ENCODE data around the gene CNMD. TPM values are rescaled to one million over a fixed set of nuclear protein-coding genes. Genes with fewer than 3 reads are reported as not detected.

Gene CNMD
- total RNA-seq, 1 donor from 2014 or later: 2.8 TPM

DNA sequence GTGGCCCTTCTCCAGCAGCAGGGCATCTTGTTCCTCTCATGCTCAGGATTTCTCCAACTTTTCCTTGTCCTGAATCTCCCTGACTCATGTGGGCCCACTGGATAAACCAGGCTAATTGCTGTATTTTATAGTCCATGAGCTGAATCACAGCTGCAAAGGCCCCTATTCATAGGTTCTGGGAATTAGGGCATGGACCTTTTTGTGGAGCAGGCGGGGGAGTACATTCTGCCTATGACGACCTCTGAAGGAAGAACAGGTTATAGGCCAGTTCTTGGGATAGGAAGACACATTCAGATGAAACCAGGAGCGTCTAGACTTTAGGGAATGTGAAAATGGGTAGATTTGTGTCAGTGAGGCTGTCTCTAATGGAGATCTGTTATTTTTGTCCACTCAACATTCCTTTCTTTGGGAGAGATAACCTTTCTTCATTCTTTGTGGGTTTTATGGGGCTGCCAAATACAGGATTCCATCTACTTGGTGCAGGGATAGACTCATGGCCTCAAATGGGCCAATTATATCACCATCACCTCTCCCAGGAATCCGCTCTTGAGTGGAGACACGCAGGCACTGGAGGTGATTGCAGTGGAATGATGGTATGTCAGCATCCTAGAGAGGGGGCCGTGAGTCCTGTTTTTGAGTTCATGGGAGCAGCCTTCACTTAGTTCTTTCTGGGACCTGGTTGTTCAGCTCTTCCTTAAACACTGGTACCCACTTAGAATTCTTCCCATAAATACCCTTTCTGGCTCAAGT, 45.1 kb upstream of the CNMD start:
- DNase-seq (ENCODE audit: low read depth, low spot score): no peak
- Mint-ChIP-seq H3K4me1 (peaks cover 60% of the 10 kb centered on the region), H3K27me3 (ENCODE audit: low read depth) (no peaks in the 10 kb centered on the region), H3K9me3 (peaks cover 3% of the 10 kb centered on the region), H3K4me3 (no peak overlapping the region), H3K36me3 (ENCODE audit: low read depth) (no peaks in the 10 kb centered on the region), H3K27ac (ENCODE audit: unreplicated experiment) (no peak overlapping the region)
- TF ChIP-seq, protein P1, sequence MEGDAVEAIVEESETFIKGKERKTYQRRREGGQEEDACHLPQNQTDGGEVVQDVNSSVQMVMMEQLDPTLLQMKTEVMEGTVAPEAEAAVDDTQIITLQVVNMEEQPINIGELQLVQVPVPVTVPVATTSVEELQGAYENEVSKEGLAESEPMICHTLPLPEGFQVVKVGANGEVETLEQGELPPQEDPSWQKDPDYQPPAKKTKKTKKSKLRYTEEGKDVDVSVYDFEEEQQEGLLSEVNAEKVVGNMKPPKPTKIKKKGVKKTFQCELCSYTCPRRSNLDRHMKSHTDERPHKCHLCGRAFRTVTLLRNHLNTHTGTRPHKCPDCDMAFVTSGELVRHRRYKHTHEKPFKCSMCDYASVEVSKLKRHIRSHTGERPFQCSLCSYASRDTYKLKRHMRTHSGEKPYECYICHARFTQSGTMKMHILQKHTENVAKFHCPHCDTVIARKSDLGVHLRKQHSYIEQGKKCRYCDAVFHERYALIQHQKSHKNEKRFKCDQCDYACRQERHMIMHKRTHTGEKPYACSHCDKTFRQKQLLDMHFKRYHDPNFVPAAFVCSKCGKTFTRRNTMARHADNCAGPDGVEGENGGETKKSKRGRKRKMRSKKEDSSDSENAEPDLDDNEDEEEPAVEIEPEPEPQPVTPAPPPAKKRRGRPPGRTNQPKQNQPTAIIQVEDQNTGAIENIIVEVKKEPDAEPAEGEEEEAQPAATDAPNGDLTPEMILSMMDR (conservative IDR thresholded peaks at IDR 0.05): no peak

GRCh38 chr13:52783943-52784342, 44.3 kb upstream of the CNMD start:
- Mint-ChIP-seq H3K4me3 (no peak overlapping the region), H3K4me1 (peaks cover 59% of the 10 kb centered on the region), H3K27me3 (ENCODE audit: low read depth) (no peaks in the 10 kb centered on the region), H3K27ac (ENCODE audit: unreplicated experiment) (no peak overlapping the region), H3K36me3 (ENCODE audit: low read depth) (no peaks in the 10 kb centered on the region), H3K9me3 (peaks cover 3% of the 10 kb centered on the region)
- TF ChIP-seq, protein P1 (conservative IDR thresholded peaks at IDR 0.05): no peak
- DNase-seq (ENCODE audit: low read depth, low spot score): no peak

- H3K27ac Mint-ChIP-seq (ENCODE audit: unreplicated experiment): peak overlapping the region; percentile 85
- H3K4me3 Mint-ChIP-seq: no peak overlapping the region
- peaks cover 48% of the 10 kb centered on the region for H3K4me1 Mint-ChIP-seq
- no peaks in the 10 kb centered on the region for H3K36me3 Mint-ChIP-seq (ENCODE audit: low read depth)
- H3K27me3 Mint-ChIP-seq (ENCODE audit: low read depth): no peaks in the 10 kb centered on the region
- TF ChIP-seq, protein P1 (conservative IDR thresholded peaks at IDR 0.05): no peak
- peaks cover 3% of the 10 kb centered on the region for H3K9me3 Mint-ChIP-seq
- no peak for DNase-seq (ENCODE audit: low read depth, low spot score)
Observed at GRCh38 chr13:52782471-52783448, 43.1 kb upstream of the CNMD start.

- DNase-seq (ENCODE audit: low read depth, low spot score): no peak
- TF ChIP-seq, protein P1 (conservative IDR thresholded peaks at IDR 0.05): no peak
- no peaks in the 10 kb centered on the region for H3K36me3 Mint-ChIP-seq (ENCODE audit: low read depth)
- H3K4me3 Mint-ChIP-seq: no peak overlapping the region
- no peak overlapping the region for H3K27ac Mint-ChIP-seq (ENCODE audit: unreplicated experiment)
- H3K4me1 Mint-ChIP-seq: peaks cover 26% of the 10 kb centered on the region
- H3K9me3 Mint-ChIP-seq: peaks cover 3% of the 10 kb centered on the region
- H3K27me3 Mint-ChIP-seq (ENCODE audit: low read depth): no peaks in the 10 kb centered on the region
Observed at GRCh38 chr13:52780611-52781010, 41.0 kb upstream of the CNMD start.

GRCh38 chr13:52780092-52780491, 40.5 kb upstream of the CNMD start:
- peaks cover 3% of the 10 kb centered on the region for H3K9me3 Mint-ChIP-seq
- no peak for DNase-seq (ENCODE audit: low read depth, low spot score)
- no peak overlapping the region for H3K27ac Mint-ChIP-seq (ENCODE audit: unreplicated experiment)
- TF ChIP-seq, protein P1 (conservative IDR thresholded peaks at IDR 0.05): no peak
- H3K27me3 Mint-ChIP-seq (ENCODE audit: low read depth): no peaks in the 10 kb centered on the region
- no peak overlapping the region for H3K4me3 Mint-ChIP-seq
- peaks cover 21% of the 10 kb centered on the region for H3K4me1 Mint-ChIP-seq
- no peaks in the 10 kb centered on the region for H3K36me3 Mint-ChIP-seq (ENCODE audit: low read depth)
